Testis (tissue), 3 donors: ENCODE data around the gene SERPINB8. TPM values are rescaled to one million over a fixed set of nuclear protein-coding genes. Genes with fewer than 3 reads are reported as not detected.

Experiments
- DNase-seq: peaks from one replicate; pipeline ENCODE4 v3.0.0-alpha.2; 2019
- H3K27ac ChIP-seq, 2 donors: fragments of 200-600 bp; sonication (generic); one replicate each; pipeline ENCODE4 v1.5.1; 2019
- H3K27me3 ChIP-seq: fragments of 200-600 bp; sonication (generic); one replicate; pipeline ENCODE4 v1.5.1; 2019
- H3K36me3 ChIP-seq: fragments of 200-600 bp; sonication (generic); one replicate; pipeline ENCODE4 v1.5.1; 2017; ENCODE audit warnings: low read depth; ENCODE audit errors: missing control alignments
- H3K4me1 ChIP-seq: fragments of 200-600 bp; sonication (generic); one replicate; pipeline ENCODE4 v1.5.1; 2019
- H3K4me3 ChIP-seq, 2 donors: fragments of 200-600 bp; sonication (generic); one replicate each; pipeline ENCODE4 v1.5.1; 2017 to 2019
- H3K9me3 ChIP-seq: fragments of 200-600 bp; sonication (generic); one replicate; pipeline ENCODE4 v1.5.1; 2017
- POLR2A ChIP-seq: fragments of 450-650 bp; IDR thresholded peaks from one replicate; pipeline ENCODE4 v1.6.1; 2017; ENCODE audit warnings: antibody characterized with exemption, mild to moderate bottlenecking, moderate library complexity
- WGBS, 2 donors: methylation state at CpG; one replicate each; pipeline ENCODE4 v1.1.5; 2018; 5-methylcytosine and 5-hydroxymethylcytosine counted together
- intact Hi-C: fragments of 100-400 bp; cut with DNase I; formaldehyde crosslinking; loops from one replicate; pipeline ENCODE4 v1.15.1; 2023; ENCODE audit warnings: low total_unique reads
- polyA plus RNA-seq: library from polyadenylated mRNA; stranded (reverse); fragments of 350-450 nt; fragmentation: Illumina TruSeq; extraction: RNeasy Lipid Tissue Mini Kit (QIAGEN cat#74804); gene quantifications from one replicate; pipeline ENCODE4 v1.2.3, GENCODE V29; 2014; ENCODE audit warnings: low read depth, low replicate concordance; ENCODE audit not compliant: insufficient read depth
- total RNA-seq, 2 donors: library from RNA; depleted of rRNA; stranded (reverse); fragments of >200 nt; gene quantifications; one replicate each; pipeline ENCODE4 v1.2.3, GENCODE V29; 2016
- TF ChIP-seq, protein P1 (sequence below), 3 experiments: fragments of 450-650 bp in 2 of 3; fragments of 200-600 bp in 1 of 3; sonication (generic) in 1 of 3; IDR thresholded peaks; one replicate each; pipeline ENCODE4 v1.5.1; 2016 to 2019; ENCODE audit warnings: antibody characterized with exemption in 3 of 3, mild to moderate bottlenecking in 2 of 3, moderate library complexity in 1 of 3

SERPINB8 gene
- total and polyA plus RNA-seq, 3 donors from 2014 or later: 4.9 to 7.2 (median 5.0) TPM

DNA sequence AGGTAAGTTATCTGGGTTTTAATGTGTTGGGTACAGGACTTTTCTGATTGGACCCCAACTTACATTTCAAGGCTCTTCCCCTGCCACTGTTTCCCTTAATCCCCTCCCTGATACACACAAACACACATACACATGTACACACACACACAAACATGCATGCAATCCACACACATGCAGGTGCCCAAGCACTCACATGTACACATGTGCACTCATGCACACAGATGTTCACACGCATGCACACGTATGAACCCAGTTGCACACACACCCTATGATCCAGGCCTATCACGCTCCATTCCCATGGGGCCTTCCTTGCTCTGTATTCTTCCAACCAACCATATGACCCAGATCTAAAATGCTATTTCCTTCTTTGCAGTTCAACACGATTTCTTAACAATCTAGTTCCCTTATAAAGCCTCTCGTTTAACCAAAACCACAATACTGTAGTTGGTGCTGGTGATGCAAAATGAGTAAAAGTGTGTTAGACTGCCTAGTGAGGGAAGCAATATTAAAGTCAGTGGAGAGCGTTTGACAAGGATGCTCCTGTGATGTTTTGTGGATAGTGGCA is 11.1 kb downstream of the SERPINB8 start:
- H3K27ac ChIP-seq: no peak overlapping the region
- 74 to 84% methylated on average over 6 of the region's 6 CpGs for WGBS, 2 donors

DNA sequence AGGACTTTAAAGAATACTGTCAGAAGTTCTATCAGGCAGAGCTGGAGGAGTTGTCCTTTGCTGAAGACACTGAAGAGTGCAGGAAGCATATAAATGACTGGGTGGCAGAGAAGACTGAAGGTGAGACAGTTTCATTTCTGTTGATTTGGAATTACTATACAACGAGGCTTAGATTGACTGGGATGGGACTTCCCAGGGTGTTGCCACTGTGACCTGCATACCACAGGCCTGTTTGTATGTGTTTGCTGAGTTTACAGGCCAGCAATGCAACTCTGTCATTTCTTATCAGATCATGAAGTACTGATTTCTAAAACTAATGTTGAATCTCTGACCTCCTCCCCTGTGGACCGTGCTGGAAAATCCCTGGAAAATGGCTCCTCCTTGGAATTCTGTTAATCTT is 11.8 kb downstream of the SERPINB8 start:
- H3K4me3 ChIP-seq: no peak overlapping the region
- TF ChIP-seq POLR2A: no peak
- TF ChIP-seq, protein P1, sequence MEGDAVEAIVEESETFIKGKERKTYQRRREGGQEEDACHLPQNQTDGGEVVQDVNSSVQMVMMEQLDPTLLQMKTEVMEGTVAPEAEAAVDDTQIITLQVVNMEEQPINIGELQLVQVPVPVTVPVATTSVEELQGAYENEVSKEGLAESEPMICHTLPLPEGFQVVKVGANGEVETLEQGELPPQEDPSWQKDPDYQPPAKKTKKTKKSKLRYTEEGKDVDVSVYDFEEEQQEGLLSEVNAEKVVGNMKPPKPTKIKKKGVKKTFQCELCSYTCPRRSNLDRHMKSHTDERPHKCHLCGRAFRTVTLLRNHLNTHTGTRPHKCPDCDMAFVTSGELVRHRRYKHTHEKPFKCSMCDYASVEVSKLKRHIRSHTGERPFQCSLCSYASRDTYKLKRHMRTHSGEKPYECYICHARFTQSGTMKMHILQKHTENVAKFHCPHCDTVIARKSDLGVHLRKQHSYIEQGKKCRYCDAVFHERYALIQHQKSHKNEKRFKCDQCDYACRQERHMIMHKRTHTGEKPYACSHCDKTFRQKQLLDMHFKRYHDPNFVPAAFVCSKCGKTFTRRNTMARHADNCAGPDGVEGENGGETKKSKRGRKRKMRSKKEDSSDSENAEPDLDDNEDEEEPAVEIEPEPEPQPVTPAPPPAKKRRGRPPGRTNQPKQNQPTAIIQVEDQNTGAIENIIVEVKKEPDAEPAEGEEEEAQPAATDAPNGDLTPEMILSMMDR (IDR thresholded peaks at IDR 0.05): no peak
- 76 to 86% methylated on average over 2 of the region's 2 CpGs for WGBS, 2 donors

More for the DNA sequence above, 11.1 kb downstream of the SERPINB8 start:
- H3K4me3 ChIP-seq: no peak overlapping the region
- no peaks in the 10 kb centered on the region for H3K4me1 ChIP-seq
- no peaks in the 10 kb centered on the region for H3K9me3 ChIP-seq
- no peaks in the 10 kb centered on the region for H3K36me3 ChIP-seq
- no peak for TF ChIP-seq POLR2A
- TF ChIP-seq, protein P1 (IDR thresholded peaks at IDR 0.05): no peak
- no peak for DNase-seq
- intact Hi-C loops: loop anchor here (1.0 kb wide), 1 partner anchor 20 kb away; no protein-coding TSS in a partner anchor
- no peaks in the 10 kb centered on the region for H3K27me3 ChIP-seq

DNA sequence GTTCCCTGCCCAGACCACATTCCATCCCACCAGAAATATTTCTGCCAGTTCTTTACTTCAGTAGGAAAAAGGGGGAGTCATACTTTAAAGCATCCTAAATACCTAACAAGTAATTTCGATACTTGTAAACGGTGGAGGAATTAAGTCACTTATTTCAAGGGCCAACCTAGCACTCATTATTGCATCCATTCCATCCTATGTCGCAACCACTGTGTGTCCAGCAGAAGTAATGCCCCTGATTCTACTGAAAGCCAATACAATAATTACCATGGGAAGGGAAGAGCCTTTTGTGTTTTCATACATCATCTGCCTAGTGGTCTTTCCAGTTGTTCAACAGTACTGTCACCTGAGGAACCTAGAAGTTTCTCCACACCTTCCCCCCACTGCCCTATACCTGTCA is 12.5 kb downstream of the SERPINB8 start:
- H3K36me3 ChIP-seq: no peaks in the 10 kb centered on the region
- H3K4me3 ChIP-seq: no peak overlapping the region
- H3K27ac ChIP-seq: no peak overlapping the region
- no peaks in the 10 kb centered on the region for H3K27me3 ChIP-seq
- no peak for DNase-seq
- intact Hi-C loops: no loop called here
- TF ChIP-seq, protein P1 (IDR thresholded peaks at IDR 0.05): no peak
- TF ChIP-seq POLR2A: no peak
- H3K4me1 ChIP-seq: no peaks in the 10 kb centered on the region
- 84 to 93% methylated on average over 3 of the region's 3 CpGs for WGBS, 2 donors
- H3K9me3 ChIP-seq: no peaks in the 10 kb centered on the region

More for the DNA sequence above, 11.8 kb downstream of the SERPINB8 start:
- Histone ChIP-seq H3K9me3 (no peaks in the 10 kb centered on the region), H3K27me3 (no peaks in the 10 kb centered on the region), H3K36me3 (no peaks in the 10 kb centered on the region), H3K27ac (no peak overlapping the region), H3K4me1 (no peaks in the 10 kb centered on the region)
- intact Hi-C loops: no loop called here
- DNase-seq: no peak

DNA sequence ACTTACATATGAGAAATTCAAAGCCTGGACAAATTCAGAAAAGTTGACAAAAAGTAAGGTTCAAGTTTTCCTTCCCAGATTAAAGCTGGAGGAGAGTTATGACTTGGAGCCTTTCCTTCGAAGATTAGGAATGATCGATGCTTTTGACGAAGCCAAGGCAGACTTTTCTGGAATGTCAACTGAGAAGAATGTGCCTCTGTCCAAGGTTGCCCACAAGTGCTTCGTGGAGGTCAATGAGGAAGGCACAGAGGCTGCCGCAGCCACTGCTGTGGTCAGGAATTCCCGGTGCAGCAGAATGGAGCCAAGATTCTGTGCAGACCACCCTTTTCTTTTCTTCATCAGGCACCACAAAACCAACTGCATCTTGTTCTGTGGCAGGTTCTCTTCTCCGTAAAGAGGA is 17.0 kb downstream of the SERPINB8 start:
- H3K9me3 ChIP-seq: no peaks in the 10 kb centered on the region
- 77 to 90% methylated on average over 7 of the region's 7 CpGs for WGBS, 2 donors
- no peak for DNase-seq
- H3K27ac ChIP-seq: no peak overlapping the region
- H3K27me3 ChIP-seq: no peaks in the 10 kb centered on the region
- no peaks in the 10 kb centered on the region for H3K36me3 ChIP-seq
- H3K4me1 ChIP-seq: no peaks in the 10 kb centered on the region
- H3K4me3 ChIP-seq: no peak overlapping the region
- intact Hi-C loops: no loop called here
- TF ChIP-seq POLR2A: no peak
- TF ChIP-seq, protein P1 (IDR thresholded peaks at IDR 0.05): no peak

DNA sequence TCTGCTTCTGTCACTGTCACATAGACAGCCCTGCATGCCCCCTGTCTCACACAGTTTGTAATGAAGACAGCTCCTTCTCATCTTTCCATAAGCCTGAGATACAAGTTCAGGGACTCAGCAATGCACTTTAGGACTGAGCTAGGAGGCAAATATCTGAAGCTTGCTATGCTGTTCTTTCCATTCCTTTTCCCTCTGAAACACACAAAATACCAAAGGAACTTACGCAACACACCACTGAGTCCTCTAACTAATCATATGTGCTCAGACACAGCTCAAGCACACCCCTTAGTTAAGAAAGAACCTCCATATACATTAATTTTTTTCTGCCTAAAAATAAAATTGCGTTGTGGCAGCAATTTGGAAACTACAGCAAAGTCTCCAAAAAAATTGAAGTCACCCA is 17.9 kb downstream of the SERPINB8 start:
- no peaks in the 10 kb centered on the region for H3K27me3 ChIP-seq
- intact Hi-C loops: no loop called here
- TF ChIP-seq, protein P1 (IDR thresholded peaks at IDR 0.05): no peak
- no peak for TF ChIP-seq POLR2A
- H3K9me3 ChIP-seq: no peaks in the 10 kb centered on the region
- 40 to 72% methylated on average over 2 of the region's 2 CpGs for WGBS, 2 donors
- H3K27ac ChIP-seq: no peak overlapping the region
- no peak for DNase-seq
- no peak overlapping the region for H3K4me3 ChIP-seq
- no peaks in the 10 kb centered on the region for H3K36me3 ChIP-seq
- no peaks in the 10 kb centered on the region for H3K4me1 ChIP-seq
